Choroid plexus epithelial cell (primary cell): ENCODE measurements around the gene RAD23A.
"Not testable (repeated sequence)": the region's sequence is repeated elsewhere in the genome, so short reads cannot be mapped to it uniquely, and the experiment has no call there.

Source experiments
- DNase-seq: peaks from one replicate; pipeline ENCODE4 v3.0.0-alpha.2; 2010; ENCODE audit warnings: low read depth
- H3K4me3 ChIP-seq: 2 replicates; pipeline ENCODE4 v1.5.1; 2011; ENCODE audit warnings: low read depth, mild to moderate bottlenecking, control low read depth, low read length, moderate library complexity
- CTCF ChIP-seq: conservative IDR thresholded peaks from 2 replicates; pipeline ENCODE4 v1.5.1; 2011; ENCODE audit warnings: low read depth, mild to moderate bottlenecking, control low read depth, inconsistent platforms, low read length, moderate library complexity

Gene RAD23A

GRCh38 chr19:12973236-12973635 is 27.6 kb downstream of the RAD23A start:
- TF ChIP-seq CTCF, result no peak
- no peak for DNase-seq
- H3K4me3 ChIP-seq, result no peak overlapping the region

GRCh38 chr19:12974301-12975220 is 28.9 kb downstream of the RAD23A start:
- no peak for TF ChIP-seq CTCF
- no peak overlapping the region for H3K4me3 ChIP-seq
- no peak for DNase-seq

GRCh38 chr19:12975221-12975741 is 29.6 kb downstream of the RAD23A start:
- H3K4me3 ChIP-seq, result no peak overlapping the region
- no peak for DNase-seq
- no peak for TF ChIP-seq CTCF

- not testable (repeated sequence) for H3K4me3 ChIP-seq, DNase-seq
Observed at GRCh38 chr19:12976109-12976508, 30.4 kb downstream of the RAD23A start.

- no peak overlapping the region for H3K4me3 ChIP-seq
- no peak for TF ChIP-seq CTCF
- DNase-seq, result no peak
Observed at GRCh38 chr19:12979974-12980373, 34.3 kb downstream of the RAD23A start.

GRCh38 chr19:12982648-12983047 is 37.0 kb downstream of the RAD23A start:
- no peak overlapping the region for H3K4me3 ChIP-seq
- DNase-seq, result no peak
- TF ChIP-seq CTCF, result no peak

- DNase-seq, result no peak
- no peak for TF ChIP-seq CTCF
Observed at GRCh38 chr19:12983091-12983490, 37.4 kb downstream of the RAD23A start.

More at GRCh38 chr19:12983091-12983490, 37.4 kb downstream of the RAD23A start:
- peak overlapping the region; percentile 42 for H3K4me3 ChIP-seq
